Astrocyte (in vitro differentiated cells and primary cell): ENCODE measurements around the gene RSPH6A.

Experiments
- EZH2 ChIP-seq: IDR thresholded peaks from 2 replicates; pipeline ENCODE4 v1.6.1; 2012; ENCODE audit warnings: mild to moderate bottlenecking, low read length, inconsistent platforms; ENCODE audit not compliant: insufficient read depth
- TF ChIP-seq, protein P1 (sequence below): IDR thresholded peaks from 2 replicates; pipeline ENCODE4 v1.5.1; 2011; ENCODE audit warnings: low read depth, mild to moderate bottlenecking, inconsistent platforms, low read length, moderate library complexity; ENCODE audit not compliant: insufficient read depth

DNA sequence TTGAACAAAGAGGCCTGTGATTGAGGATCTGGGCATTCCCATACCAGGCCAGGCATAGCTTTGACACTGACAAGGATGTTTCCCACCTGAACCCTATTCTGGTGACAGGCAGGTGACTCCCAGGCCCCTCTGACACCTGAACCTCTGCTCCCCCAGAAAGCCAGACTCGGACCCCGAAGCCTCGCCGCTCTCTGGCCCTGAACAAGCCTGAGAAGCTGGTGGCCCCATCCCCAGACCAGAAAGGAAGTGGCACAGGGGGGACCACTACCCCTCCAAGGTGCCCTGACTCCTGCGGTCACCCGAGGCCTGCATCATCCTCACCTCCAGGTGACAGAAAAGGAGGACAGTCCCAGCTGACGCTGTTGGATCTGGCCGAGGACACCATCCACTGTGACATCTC is 60.8 kb downstream of the RSPH6A start:
- TF ChIP-seq, protein P1, sequence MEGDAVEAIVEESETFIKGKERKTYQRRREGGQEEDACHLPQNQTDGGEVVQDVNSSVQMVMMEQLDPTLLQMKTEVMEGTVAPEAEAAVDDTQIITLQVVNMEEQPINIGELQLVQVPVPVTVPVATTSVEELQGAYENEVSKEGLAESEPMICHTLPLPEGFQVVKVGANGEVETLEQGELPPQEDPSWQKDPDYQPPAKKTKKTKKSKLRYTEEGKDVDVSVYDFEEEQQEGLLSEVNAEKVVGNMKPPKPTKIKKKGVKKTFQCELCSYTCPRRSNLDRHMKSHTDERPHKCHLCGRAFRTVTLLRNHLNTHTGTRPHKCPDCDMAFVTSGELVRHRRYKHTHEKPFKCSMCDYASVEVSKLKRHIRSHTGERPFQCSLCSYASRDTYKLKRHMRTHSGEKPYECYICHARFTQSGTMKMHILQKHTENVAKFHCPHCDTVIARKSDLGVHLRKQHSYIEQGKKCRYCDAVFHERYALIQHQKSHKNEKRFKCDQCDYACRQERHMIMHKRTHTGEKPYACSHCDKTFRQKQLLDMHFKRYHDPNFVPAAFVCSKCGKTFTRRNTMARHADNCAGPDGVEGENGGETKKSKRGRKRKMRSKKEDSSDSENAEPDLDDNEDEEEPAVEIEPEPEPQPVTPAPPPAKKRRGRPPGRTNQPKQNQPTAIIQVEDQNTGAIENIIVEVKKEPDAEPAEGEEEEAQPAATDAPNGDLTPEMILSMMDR, result no peak
- no peak for TF ChIP-seq EZH2
